GM12878 (cell line): ENCODE measurements around the gene YBEY. TPM values are rescaled to one million over a fixed set of nuclear protein-coding genes. Genes with fewer than 3 reads are reported as not detected.

Experiments
- ATAC-seq: fragments of 200-7000 bp; cut with Tn5 transposase; 3 replicates; pipeline ENCODE4 v1.9.1; 2020; ENCODE audit warnings: mild to moderate bottlenecking, moderate library complexity
- BruUV-seq: library from RNA; stranded (reverse); fragments of 400-500 nt; replicated peaks from 2 replicates; lab custom pipeline; 2021; lab: Mats Ljungman, UMichigan
- CTCF ChIA-PET: fragments of 300-600 bp; sonication (Branson Sonifier 250); formaldehyde crosslinking; extraction: SDS; loops from one replicate; lab custom pipeline; 2021; ENCODE audit warnings: inconsistent platforms; lab: Yijun Ruan, JAX
- POLR2A ChIA-PET: fragments of 350-600 bp; formaldehyde crosslinking; extraction: SDS; loops from one replicate; lab custom pipeline; 2021; ENCODE audit warnings: inconsistent platforms; lab: Charles Lee
- RAD21 ChIA-PET: fragments of 300-600 bp; sonication (Branson Sonifier 250); formaldehyde crosslinking; loops from one replicate; lab custom pipeline; 2023; ENCODE audit warnings: antibody characterized with exemption; ENCODE audit not compliant: unreplicated experiment; lab: Charles Lee
- SMC1A ChIA-PET: fragments of 300-600 bp; sonication (Branson Sonifier 250); formaldehyde crosslinking; loops from one replicate; lab custom pipeline; 2023; ENCODE audit not compliant: unreplicated experiment, uncharacterized antibody; lab: Charles Lee
- DNase-seq: peaks from one replicate; pipeline ENCODE4 v3.0.0-alpha.2; 2011; ENCODE audit warnings: low read depth, low spot score
- FAIRE-seq: peaks from 3 replicates; lab custom pipeline; 2011; peaks lifted over from hg19 to GRCh38; lab: Jason Lieb, UNC
- H2AFZ ChIP-seq: 2 replicates; pipeline ENCODE4 v1.6.0; 2011; ENCODE audit warnings: low read depth, low read length, control low read depth; ENCODE audit not compliant: control insufficient read depth
- H3K27ac ChIP-seq: 2 replicates; pipeline ENCODE4 v1.5.1; 2011; ENCODE audit warnings: control low read depth; ENCODE audit not compliant: control insufficient read depth, insufficient read depth
- H3K27me3 ChIP-seq, 2 experiments: replicated peaks in 1 of 2; 2 replicates each; pipeline versions ENCODE4 v1.6.0 to v1.6.1; 2011; ENCODE audit warnings: low read length in 1 of 2; ENCODE audit not compliant: control insufficient read depth in 2 of 2, insufficient read depth in 2 of 2
- H3K36me3 ChIP-seq, 2 experiments: 2 replicates each; pipeline ENCODE4 v1.5.1; 2011; ENCODE audit warnings: low read length in 1 of 2; ENCODE audit not compliant: control insufficient read depth in 2 of 2, insufficient read depth in 2 of 2
- H3K4me1 ChIP-seq: 2 replicates; pipeline ENCODE4 v1.6.1; 2011; ENCODE audit warnings: mild to moderate bottlenecking, low read length, moderate library complexity, mixed read lengths; ENCODE audit not compliant: control insufficient read depth, insufficient read depth
- H3K4me2 ChIP-seq: 2 replicates; pipeline ENCODE4 v1.6.0; 2011; ENCODE audit warnings: control low read depth; ENCODE audit not compliant: control insufficient read depth, insufficient read depth
- H3K4me3 ChIP-seq: fragments of 200-600 bp; sonication (generic); 2 replicates; pipeline ENCODE4 v1.5.1; 2016
- H3K79me2 ChIP-seq: 2 replicates; pipeline ENCODE4 v1.6.0; 2011; ENCODE audit warnings: low read length; ENCODE audit not compliant: control insufficient read depth, insufficient read depth
- H3K9ac ChIP-seq: 2 replicates; pipeline ENCODE4 v1.8.0; 2011; ENCODE audit warnings: low read length, control low read depth, mixed read lengths; ENCODE audit not compliant: control insufficient read depth, insufficient read depth
- H3K9me3 ChIP-seq: replicated peaks from 3 replicates; pipeline ENCODE4 v1.5.1; 2011; ENCODE audit warnings: mild to moderate bottlenecking, low read length; ENCODE audit not compliant: control insufficient read depth, insufficient read depth
- H4K20me1 ChIP-seq: 2 replicates; pipeline ENCODE4 v1.6.0; 2011; ENCODE audit not compliant: control insufficient read depth, insufficient read depth
- BACH1 ChIP-seq: fragments of 450-650 bp; IDR thresholded peaks from 2 replicates; pipeline ENCODE4 v1.6.1; 2017; ENCODE audit warnings: mild to moderate bottlenecking, borderline replicate concordance
- E2F4 ChIP-seq: IDR thresholded peaks from 2 replicates; pipeline ENCODE4 v1.6.1; 2012; ENCODE audit warnings: low read depth, low read length, improper control_type of control experiment
- FOXM1 ChIP-seq: IDR thresholded peaks from 2 replicates; pipeline ENCODE4 v1.6.1; 2012; ENCODE audit warnings: low read depth, mild to moderate bottlenecking, inconsistent platforms, low read length, moderate library complexity
- MTA3 ChIP-seq: IDR thresholded peaks from 2 replicates; pipeline ENCODE4 v1.6.1; 2012; ENCODE audit warnings: low read length, inconsistent platforms, borderline replicate concordance
- NBN ChIP-seq: fragments of 450-650 bp; IDR thresholded peaks from 2 replicates; pipeline ENCODE4 v1.6.1; 2016
- NFYA ChIP-seq: IDR thresholded peaks from 2 replicates; pipeline ENCODE4 v1.6.1; 2011; ENCODE audit warnings: low read depth, mild to moderate bottlenecking, low read length, improper control_type of control experiment, borderline replicate concordance
- NRF1 ChIP-seq: conservative IDR thresholded peaks from 2 replicates; pipeline ENCODE4 v1.6.1; 2011; ENCODE audit warnings: mild to moderate bottlenecking, low read depth, low read length, improper control_type of control experiment
- PAX5 ChIP-seq: IDR thresholded peaks from 2 replicates; pipeline ENCODE4 v1.6.1; 2011; ENCODE audit warnings: low read depth, low read length, borderline replicate concordance
- RAD51 ChIP-seq: fragments of 450-650 bp; IDR thresholded peaks from 2 replicates; pipeline ENCODE4 v1.6.1; 2016; ENCODE audit warnings: moderate library complexity, mild to moderate bottlenecking, inconsistent platforms
- SKIL ChIP-seq: fragments of 450-650 bp; IDR thresholded peaks from 2 replicates; pipeline ENCODE4 v1.6.1; 2017; ENCODE audit warnings: mild to moderate bottlenecking, low read depth, inconsistent platforms; ENCODE audit not compliant: poor library complexity, severe bottlenecking
- SMAD5 ChIP-seq: IDR thresholded peaks from 2 replicates; pipeline ENCODE4 v1.6.1; 2016; ENCODE audit warnings: antibody characterized with exemption, low read depth
- ZNF274 ChIP-seq: IDR thresholded peaks from one replicate; pipeline ENCODE4 v1.8.0; 2011; ENCODE audit not compliant: insufficient read length, insufficient read depth
- ZSCAN29 ChIP-seq: fragments of 450-650 bp; IDR thresholded peaks from 2 replicates; pipeline ENCODE4 v1.6.1; 2017; ENCODE audit warnings: mild to moderate bottlenecking, moderate library complexity
- WGBS: methylation state at CpG from one replicate; pipeline ENCODE4 v1.1.6; 2016; ENCODE audit warnings: low lambda C conversion rate; ENCODE audit not compliant: insufficient replicate concordance, insufficient coverage; ENCODE audit errors: missing lambda C conversion rate; 5-methylcytosine and 5-hydroxymethylcytosine counted together
- in situ Hi-C: fragments of 300-500 bp; cut with MboI; formaldehyde crosslinking; loops from 9 replicates; pipeline ENCODE4 v1.14.3; 2018; ENCODE audit warnings: mixed read lengths
- intact Hi-C: fragments of 100-400 bp; cut with micrococcal nuclease; formaldehyde crosslinking; loops from one replicate; pipeline ENCODE4 v1.14.2; 2022; ENCODE audit not compliant: unreplicated experiment
- polyA plus RNA-seq, 11 experiments: library from polyadenylated mRNA; depleted of rRNA in 4 of 11; unstranded in 6 of 11; stranded (reverse) in 5 of 11; fragments of >200 nt; fragmentation: Nextera tagmentation in 4 of 11; fragmentation: Illumina TruSeq in 1 of 11; extraction: Ambion mirVana in 4 of 11; extraction: Trizol in 1 of 11; gene quantifications; 1 replicate in 1 of 11; 2 replicates in 10 of 11; pipeline versions ENCODE4 v1.2.1 to v1.2.3, GENCODE V29; 2011 to 2016; ENCODE audit warnings: inconsistent platforms in 2 of 11, missing spikeins in 2 of 11, low read depth in 1 of 11
- total RNA-seq, 4 experiments: library from RNA; depleted of rRNA in 3 of 4; stranded (reverse); fragments of >200 nt in 3 of 4; fragmentation: Illumina TruSeq in 1 of 4; extraction: Trizol in 1 of 4; gene quantifications; 2 replicates each; pipeline versions ENCODE4 v1.2.1 to v1.2.3, GENCODE V29; 2013 to 2021
- TF ChIP-seq, protein P1 (sequence below): IDR thresholded peaks from 2 replicates; pipeline ENCODE4 v1.6.1; 2012; ENCODE audit warnings: low read length, inconsistent platforms

The YBEY gene
- total and polyA plus RNA-seq, 10 of the 15 experiments (the other 5 are each of a cell fraction or from before 2014, with no cell fraction given), result 6.5 to 31.4 (median 18.5) TPM

GRCh38 chr21:46273341-46273740, 12.8 kb upstream of the YBEY start:
- Histone ChIP-seq H3K9me3 (no peaks in the 10 kb centered on the region), H3K27me3 (no peaks in the 10 kb centered on the region), H3K79me2 (no peaks in the 10 kb centered on the region), H4K20me1 (no peaks in the 10 kb centered on the region), H3K27ac (no peak overlapping the region), H3K4me1 (no peaks in the 10 kb centered on the region), H2AFZ (no peak overlapping the region), H3K9ac (no peak overlapping the region), H3K4me3 (no peak overlapping the region), H3K36me3 (peaks cover 22 to 43% of the 10 kb centered on the region in 2 experiments; a peak in 3 of 4 replicates), H3K4me2 (no peak overlapping the region)
- FAIRE-seq (no peak), ATAC-seq (no peak), DNase-seq (no peak)
- in situ Hi-C loops (no loop called here), intact Hi-C loops (no loop called here)
- SMC1A ChIA-PET, result no interaction called here
- 93% methylated on average over 14 of the region's 14 CpGs for WGBS
- CTCF ChIA-PET, result no interaction called here
- RAD21 ChIA-PET, result no interaction called here
- BruUV-seq, result no TSS peak
- no peak for TF ChIP-seq NRF1
- TF ChIP-seq E2F4, result no peak
- no peak for TF ChIP-seq ZSCAN29
- TF ChIP-seq BACH1, result no peak
- TF ChIP-seq ZNF274, result no peak
- TF ChIP-seq, protein P1, sequence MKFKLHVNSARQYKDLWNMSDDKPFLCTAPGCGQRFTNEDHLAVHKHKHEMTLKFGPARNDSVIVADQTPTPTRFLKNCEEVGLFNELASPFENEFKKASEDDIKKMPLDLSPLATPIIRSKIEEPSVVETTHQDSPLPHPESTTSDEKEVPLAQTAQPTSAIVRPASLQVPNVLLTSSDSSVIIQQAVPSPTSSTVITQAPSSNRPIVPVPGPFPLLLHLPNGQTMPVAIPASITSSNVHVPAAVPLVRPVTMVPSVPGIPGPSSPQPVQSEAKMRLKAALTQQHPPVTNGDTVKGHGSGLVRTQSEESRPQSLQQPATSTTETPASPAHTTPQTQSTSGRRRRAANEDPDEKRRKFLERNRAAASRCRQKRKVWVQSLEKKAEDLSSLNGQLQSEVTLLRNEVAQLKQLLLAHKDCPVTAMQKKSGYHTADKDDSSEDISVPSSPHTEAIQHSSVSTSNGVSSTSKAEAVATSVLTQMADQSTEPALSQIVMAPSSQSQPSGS, result no peak
- no peak for TF ChIP-seq NFYA
- no peak for TF ChIP-seq SMAD5
- no peak for TF ChIP-seq PAX5
- TF ChIP-seq FOXM1, result no peak
- no peak for TF ChIP-seq NBN
- no peak for TF ChIP-seq MTA3
- no peak for TF ChIP-seq RAD51
- no peak for TF ChIP-seq SKIL
- POLR2A ChIA-PET, result no interaction called here
